CD4-positive, alpha-beta T cell treated with Interferon alpha-2 for 1 hour (primary cell): ENCODE results near the gene ESPN.
"Not testable (repeated sequence)": the region's sequence is repeated elsewhere in the genome, so short reads cannot be mapped to it uniquely, and the experiment has no call there.

Experiments used
- DNase-seq, 2 donors: peaks; one replicate each; pipeline ENCODE4 v3.0.0-alpha.2; 2020 to 2022

ESPN gene

GRCh38 chr1:6410248-6410893 lies 14.2 kb upstream of the ESPN start:
- no peak for DNase-seq

DNA sequence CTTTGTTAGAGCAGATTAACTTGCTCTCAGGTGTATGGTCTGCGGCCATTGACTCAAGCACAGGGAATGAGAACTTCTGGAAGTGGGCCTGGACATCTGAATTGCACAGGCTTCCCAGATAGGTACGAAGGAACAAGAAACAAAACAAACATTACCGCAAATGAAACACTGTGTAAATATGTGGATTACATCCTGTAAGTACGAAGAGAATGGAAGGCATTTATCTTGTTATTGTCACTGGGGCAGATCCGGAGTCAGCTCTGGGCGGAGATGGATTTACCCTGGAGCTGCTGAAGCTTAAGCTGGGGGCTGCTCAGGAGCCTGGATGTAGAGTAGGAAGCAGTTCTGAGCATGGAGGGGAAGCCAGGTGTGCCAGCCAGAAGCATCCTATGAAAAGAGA lies 11.7 kb upstream of the ESPN start:
- no peak for DNase-seq

- DNase-seq, result peak in 1 of 2 donors; percentile 42
These were observed 10.1 kb upstream of the ESPN start for GRCh38 chr1:6414443-6414844.

GRCh38 chr1:6414881-6415626 lies 9.5 kb upstream of the ESPN start:
- DNase-seq, result no peak

GRCh38 chr1:6416295-6416656 lies 8.3 kb upstream of the ESPN start:
- no peak for DNase-seq

GRCh38 chr1:6416906-6417305 lies 7.7 kb upstream of the ESPN start:
- DNase-seq, result no peak

- DNase-seq, result no peak
These were observed 6.5 kb upstream of the ESPN start for GRCh38 chr1:6417961-6418667.

DNA sequence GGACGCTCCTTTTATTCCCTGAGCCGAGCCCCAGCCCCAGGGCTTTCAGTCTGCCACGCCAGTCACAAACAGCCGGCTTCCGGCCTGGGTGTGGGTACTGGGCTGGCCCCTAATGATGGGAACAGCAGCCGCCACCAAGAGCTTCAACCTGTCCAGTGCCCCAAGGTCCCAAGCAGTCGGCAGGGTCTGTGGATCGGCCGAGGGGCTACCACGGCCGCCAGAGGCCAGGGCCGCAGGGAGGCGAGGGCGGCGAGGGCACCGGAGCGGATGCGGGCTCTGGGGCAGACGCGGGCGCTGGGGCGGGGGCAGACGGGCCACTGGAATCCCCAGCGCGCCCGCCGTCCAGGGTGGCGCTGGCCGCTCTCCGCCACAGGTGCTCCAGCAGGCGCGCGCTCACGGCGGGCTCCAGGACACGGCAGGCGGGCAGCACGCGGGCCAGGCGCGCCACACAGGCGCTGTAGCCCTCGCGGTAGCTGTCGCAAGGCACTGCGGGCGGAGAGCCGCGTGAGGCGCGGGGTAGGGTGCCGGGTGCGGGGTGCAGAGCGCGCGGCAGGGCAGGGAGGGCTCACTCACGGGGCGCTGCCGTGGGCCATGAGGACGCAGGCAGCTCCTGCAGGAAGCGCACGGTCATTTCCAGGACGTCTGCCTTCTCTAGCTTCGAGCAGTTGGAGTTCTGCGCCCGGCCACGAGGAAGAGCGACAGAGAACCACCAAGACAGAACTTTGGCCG lies 5.7 kb upstream of the ESPN start:
- DNase-seq, result no peak

GRCh38 chr1:6419397-6419803 lies 5.2 kb upstream of the ESPN start:
- DNase-seq, result no peak

DNA sequence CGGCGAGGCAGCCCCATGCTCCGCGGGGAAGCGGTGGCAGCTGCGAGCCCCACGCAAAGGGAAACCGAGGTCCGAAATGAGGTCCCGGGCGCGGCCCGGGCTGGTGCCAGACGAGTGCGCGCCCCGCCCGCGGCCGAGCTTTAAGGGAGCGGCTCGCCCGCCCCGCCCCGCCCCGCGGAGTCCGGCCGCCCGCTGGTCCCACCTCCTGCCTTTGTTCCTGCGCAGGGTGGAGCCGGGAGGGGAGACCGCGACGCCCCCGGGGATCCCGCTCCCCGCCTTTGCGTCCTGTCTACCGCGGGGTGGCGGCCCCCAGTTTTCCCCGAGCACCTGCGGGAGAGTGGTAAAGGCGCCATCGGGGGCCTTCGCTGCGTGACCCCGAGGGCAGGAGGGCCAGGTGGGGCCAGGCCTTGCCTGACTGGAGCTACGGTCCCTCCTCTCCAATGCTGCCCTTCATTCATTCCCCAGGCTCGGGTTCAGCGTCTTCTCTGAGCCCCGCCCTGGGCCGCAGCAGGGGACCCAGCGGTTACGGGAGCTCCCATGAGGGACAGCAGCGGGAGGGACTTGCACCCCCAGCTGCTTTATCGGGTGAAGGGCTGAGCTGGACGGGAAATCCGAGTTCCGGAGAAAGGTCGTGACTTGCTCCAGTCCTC lies 4.6 kb upstream of the ESPN start, which contains the start of gene HES2:
HES2 (minus strand) TSS at position 116 of the 650 bp plus-strand sequence; CDS start at position 17, 99 bp downstream.
- DNase-seq, result no peak

GRCh38 chr1:6420454-6421042 lies 4.0 kb upstream of the ESPN start:
- no peak for DNase-seq

- DNase-seq, result no peak
These were observed 3.3 kb upstream of the ESPN start for GRCh38 chr1:6421266-6421665.

DNA sequence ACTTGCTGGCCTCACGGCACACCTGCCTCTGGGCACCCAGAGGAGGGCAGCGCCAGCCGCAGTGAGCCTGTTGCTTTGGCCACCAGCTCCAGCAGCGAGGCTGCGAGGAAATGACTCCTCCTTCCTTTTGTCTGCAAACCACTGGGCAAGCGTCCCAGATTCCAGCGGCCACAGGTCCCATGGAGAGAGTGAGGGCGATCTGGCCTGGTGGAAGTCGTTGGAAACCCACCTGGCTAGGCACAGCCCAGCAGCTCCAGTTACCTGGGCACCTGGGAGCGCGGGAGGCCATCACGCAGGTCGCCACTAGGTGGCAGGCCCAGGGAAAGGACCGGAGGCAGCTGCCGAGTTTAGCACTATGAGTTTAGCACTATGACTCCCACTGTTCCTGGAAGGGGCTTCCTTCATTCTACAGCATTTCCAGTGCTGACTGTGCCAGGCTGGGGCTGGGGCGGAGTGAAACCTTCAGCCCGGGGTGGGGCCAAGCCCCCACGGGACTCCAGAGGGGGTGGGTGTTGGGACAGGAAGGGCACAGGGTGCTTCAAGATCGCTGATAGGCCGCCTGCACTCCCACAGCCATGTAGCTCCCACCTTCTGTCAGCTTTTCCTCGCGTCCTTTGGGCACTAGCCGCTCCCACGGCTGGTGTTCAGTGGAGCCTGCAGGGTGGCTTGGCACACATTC lies 1.1 kb upstream of the ESPN start:
- peak; percentile 61 to 77 for DNase-seq

- no peak for DNase-seq
These were observed 493 bp upstream of the ESPN start for GRCh38 chr1:6424000-6424565.

DNA sequence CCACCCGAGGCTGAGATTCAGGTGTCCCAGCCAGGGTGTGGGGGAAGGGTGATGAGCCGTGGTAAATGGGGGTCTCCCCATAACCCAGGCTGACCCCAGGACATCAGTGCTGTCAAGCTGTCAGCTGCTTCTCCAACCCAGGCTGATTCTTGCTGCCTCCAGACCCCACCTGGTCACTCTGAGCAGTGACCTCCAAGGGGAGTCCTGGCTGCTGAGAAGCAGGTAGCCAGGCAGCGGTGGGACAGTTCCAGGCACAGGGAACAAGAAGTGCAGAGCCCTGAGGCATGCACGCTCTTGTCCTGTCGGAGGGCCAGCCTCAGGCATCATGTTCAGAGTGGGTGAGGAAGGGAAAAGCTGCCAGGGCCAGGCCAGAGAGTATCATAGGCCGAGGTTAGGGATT lies 1.1 kb downstream of the ESPN start:
- DNase-seq, result no peak

GRCh38 chr1:6426277-6426971 lies 1.8 kb downstream of the ESPN start:
- no peak for DNase-seq

- no peak for DNase-seq
These were observed 2.4 kb downstream of the ESPN start for GRCh38 chr1:6426972-6427350.

DNA sequence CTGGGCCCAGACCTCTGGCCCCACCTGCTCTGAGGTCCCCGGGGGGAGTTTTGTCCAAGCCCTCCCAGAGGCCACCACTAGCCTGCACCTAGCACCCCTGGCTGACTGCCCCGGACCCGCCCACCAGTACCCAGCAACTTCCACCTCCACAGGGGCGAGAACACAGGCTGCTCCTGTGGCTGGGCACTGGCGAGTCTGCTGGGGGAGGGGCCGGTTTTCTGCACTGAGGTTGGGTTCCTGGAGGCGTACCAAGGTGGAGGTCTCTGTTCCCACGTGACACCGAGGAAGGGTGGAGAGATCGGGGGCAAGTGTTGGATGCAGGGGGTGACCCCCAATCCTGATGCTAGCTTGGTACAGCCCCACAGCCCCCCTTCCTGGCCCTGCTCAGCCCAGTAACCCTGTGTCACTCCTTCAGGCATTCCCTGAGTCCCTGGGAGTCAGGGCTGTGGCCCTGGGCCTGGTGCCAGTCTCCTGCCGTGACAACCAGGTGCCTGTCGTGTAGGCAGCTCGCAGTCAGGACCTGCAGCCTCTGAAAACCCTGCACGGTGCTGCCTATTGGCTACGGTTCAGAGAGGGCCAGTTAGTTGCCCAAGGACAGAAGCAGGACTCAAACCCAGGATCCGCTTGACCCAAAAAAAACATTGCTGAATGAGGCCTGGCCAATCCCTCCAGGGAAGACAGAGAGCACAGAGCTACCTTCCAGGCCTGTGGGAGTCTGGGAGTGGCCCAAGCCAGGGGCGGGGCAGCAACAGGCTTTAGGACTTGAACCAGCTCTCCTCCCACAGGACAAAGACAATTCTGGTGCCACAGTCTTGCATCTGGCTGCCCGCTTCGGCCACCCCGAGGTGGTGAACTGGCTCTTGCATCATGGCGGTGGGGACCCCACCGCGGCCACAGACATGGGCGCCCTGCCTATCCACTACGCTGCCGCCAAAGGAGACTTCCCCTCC lies 3.1 kb downstream of the ESPN start:
- no peak for DNase-seq

GRCh38 chr1:6428453-6428852 lies 3.9 kb downstream of the ESPN start:
- DNase-seq, result not testable (repeated sequence)
